HEK293 (cell line): Measurements from ENCODE around the gene TSKU.

ENCODE experiments used
- GLIS2 ChIP-seq: fragments of 450-650 bp; formaldehyde crosslinking; IDR thresholded peaks from 2 replicates; pipeline ENCODE4 v1.5.1; 2016; ENCODE audit warnings: missing biosample characterization, missing genetic modification characterization
- HOXD13 ChIP-seq: sonication (generic); formaldehyde crosslinking; IDR thresholded peaks from 2 replicates; pipeline ENCODE4 v1.8.0; 2022; ENCODE audit warnings: missing genetic modification reagents, borderline replicate concordance
- KLF1 ChIP-seq: fragments of 450-650 bp; formaldehyde crosslinking; IDR thresholded peaks from 2 replicates; pipeline ENCODE4 v1.5.1; 2016; ENCODE audit warnings: missing biosample characterization, missing genetic modification characterization
- TCF7L2 ChIP-seq: IDR thresholded peaks from 2 replicates; pipeline ENCODE4 v1.6.1; 2011; ENCODE audit warnings: low read depth, mild to moderate bottlenecking, inconsistent platforms, low read length, moderate library complexity, borderline replicate concordance
- ZEB2 ChIP-seq: fragments of 450-650 bp; formaldehyde crosslinking; IDR thresholded peaks from 2 replicates; pipeline ENCODE4 v1.5.1; 2016; ENCODE audit warnings: missing biosample characterization, missing genetic modification characterization
- ZFHX2 ChIP-seq: fragments of 450-650 bp; formaldehyde crosslinking; conservative IDR thresholded peaks from 2 replicates; pipeline ENCODE4 v1.5.1; 2016; ENCODE audit warnings: missing biosample characterization, missing genetic modification characterization
- ZNF132 ChIP-seq: fragments of 450-650 bp; formaldehyde crosslinking; IDR thresholded peaks from 2 replicates; pipeline ENCODE4 v1.5.1; 2017; ENCODE audit warnings: missing biosample characterization, missing genetic modification characterization, borderline replicate concordance
- ZNF138 ChIP-seq: fragments of 450-650 bp; formaldehyde crosslinking; IDR thresholded peaks from 2 replicates; pipeline ENCODE4 v1.5.1; 2016; ENCODE audit warnings: missing biosample characterization, missing genetic modification characterization, borderline replicate concordance
- ZNF2 ChIP-seq: fragments of 450-650 bp; formaldehyde crosslinking; IDR thresholded peaks from 2 replicates; pipeline ENCODE4 v1.5.1; 2016; ENCODE audit warnings: missing biosample characterization, missing genetic modification characterization
- ZNF24 ChIP-seq: fragments of 450-650 bp; formaldehyde crosslinking; IDR thresholded peaks from 2 replicates; pipeline ENCODE4 v1.5.1; 2016; ENCODE audit warnings: missing biosample characterization, missing genetic modification characterization
- ZNF266 ChIP-seq: fragments of 450-650 bp; formaldehyde crosslinking; IDR thresholded peaks from 2 replicates; pipeline ENCODE4 v1.5.1; 2016; ENCODE audit warnings: missing biosample characterization, missing genetic modification characterization, low read depth
- ZNF292 ChIP-seq: fragments of 450-650 bp; formaldehyde crosslinking; IDR thresholded peaks from 2 replicates; pipeline ENCODE4 v1.5.1; 2016; ENCODE audit warnings: low read depth, missing biosample characterization, missing genetic modification characterization, borderline replicate concordance
- ZNF302 ChIP-seq: fragments of 450-650 bp; formaldehyde crosslinking; IDR thresholded peaks from 2 replicates; pipeline ENCODE4 v1.5.1; 2016; ENCODE audit warnings: missing biosample characterization, missing genetic modification characterization, low read depth
- ZNF354C ChIP-seq: fragments of 450-650 bp; formaldehyde crosslinking; IDR thresholded peaks from 2 replicates; pipeline ENCODE4 v1.5.1; 2016; ENCODE audit warnings: missing biosample characterization, missing genetic modification characterization, low read depth, borderline replicate concordance
- ZNF366 ChIP-seq: fragments of 450-650 bp; formaldehyde crosslinking; conservative IDR thresholded peaks from 2 replicates; pipeline ENCODE4 v1.5.1; 2016; ENCODE audit warnings: missing biosample characterization, missing genetic modification characterization
- ZNF510 ChIP-seq: fragments of 450-650 bp; formaldehyde crosslinking; IDR thresholded peaks from 2 replicates; pipeline ENCODE4 v1.5.1; 2018; ENCODE audit warnings: mild to moderate bottlenecking, missing genetic modification characterization, missing biosample characterization; ENCODE audit not compliant: insufficient replicate concordance
- ZNF747 ChIP-seq: fragments of 450-650 bp; formaldehyde crosslinking; IDR thresholded peaks from 2 replicates; pipeline ENCODE4 v1.5.1; 2016; ENCODE audit warnings: missing biosample characterization, missing genetic modification characterization
- ZNF76 ChIP-seq: fragments of 450-650 bp; formaldehyde crosslinking; IDR thresholded peaks from 2 replicates; pipeline ENCODE4; 2016; ENCODE audit warnings: low read depth, missing biosample characterization, missing genetic modification characterization, borderline replicate concordance
- TF ChIP-seq, protein P1 (sequence below): fragments of 450-650 bp; formaldehyde crosslinking; IDR thresholded peaks from 2 replicates; pipeline ENCODE4 v1.5.1; 2016; ENCODE audit warnings: missing biosample characterization, missing genetic modification characterization
- TF ChIP-seq, protein P2 (sequence below): fragments of 450-650 bp; IDR thresholded peaks from 2 replicates; pipeline ENCODE4 v1.5.1; 2018; ENCODE audit warnings: missing biosample characterization, missing genetic modification characterization
- TF ChIP-seq, protein P3 (sequence below): fragments of 450-650 bp; formaldehyde crosslinking; optimal IDR thresholded peaks from 2 replicates; pipeline ENCODE3; 2016; ENCODE audit warnings: missing biosample characterization, mild to moderate bottlenecking, missing genetic modification characterization
- TF ChIP-seq, protein P4 (sequence below): fragments of 450-650 bp; formaldehyde crosslinking; IDR thresholded peaks from 2 replicates; pipeline ENCODE4 v1.5.1; 2016; ENCODE audit warnings: missing biosample characterization, missing genetic modification characterization
- TF ChIP-seq, protein P5 (sequence below): fragments of 450-650 bp; formaldehyde crosslinking; IDR thresholded peaks from 2 replicates; pipeline ENCODE4 v1.5.1; 2017; ENCODE audit warnings: missing biosample characterization, missing genetic modification characterization
- TF ChIP-seq, protein P6 (sequence below): fragments of 450-650 bp; formaldehyde crosslinking; IDR thresholded peaks from 2 replicates; pipeline ENCODE4 v1.5.1; 2016; ENCODE audit warnings: missing biosample characterization, missing genetic modification characterization
- TF ChIP-seq, protein P7 (sequence below): fragments of 450-650 bp; formaldehyde crosslinking; IDR thresholded peaks from 2 replicates; pipeline ENCODE4 v1.5.1; 2017; ENCODE audit warnings: missing biosample characterization, missing genetic modification characterization
- TF ChIP-seq, protein P8 (sequence below): fragments of 450-650 bp; formaldehyde crosslinking; IDR thresholded peaks from 2 replicates; pipeline ENCODE4 v1.5.1; 2017; ENCODE audit warnings: missing biosample characterization, missing genetic modification characterization

The TSKU gene

DNA sequence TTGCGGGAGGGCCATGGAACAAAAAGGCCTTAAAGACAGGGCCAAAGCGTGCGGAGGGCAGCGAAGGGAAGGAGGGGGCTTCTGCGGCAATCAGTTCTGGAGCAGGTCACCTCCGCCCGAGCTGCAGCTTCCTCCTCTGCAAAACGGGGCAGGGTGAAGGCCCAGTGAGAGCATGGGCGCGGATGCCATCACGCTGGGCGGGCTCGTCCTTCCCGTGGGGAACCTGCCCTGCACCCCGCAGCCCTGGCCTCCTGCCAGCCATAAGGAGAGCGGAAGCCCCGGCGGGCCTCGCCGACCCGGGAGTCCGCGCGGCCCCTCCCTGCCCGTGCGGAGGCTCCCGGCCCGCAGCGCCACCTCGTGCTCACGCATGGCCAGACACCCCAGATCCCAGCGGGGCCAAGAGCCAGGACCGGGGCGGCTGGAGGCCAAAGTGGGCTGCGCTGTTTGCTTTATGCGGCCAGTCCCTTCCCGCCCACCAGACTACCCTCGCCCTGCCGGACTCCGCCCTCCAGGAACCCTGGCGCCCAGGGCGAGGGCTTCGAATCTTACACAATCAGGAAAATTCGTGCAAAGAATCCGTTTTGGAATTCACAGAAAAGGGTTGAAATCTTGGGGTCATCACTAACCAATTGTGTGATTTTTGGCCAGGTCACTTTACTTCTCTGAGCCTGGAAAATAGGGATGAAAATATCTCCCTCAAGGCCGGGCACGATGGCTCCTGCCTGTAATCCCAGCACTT lies 16.1 kb downstream of the TSKU start (continued):
- TF ChIP-seq, protein P1, sequence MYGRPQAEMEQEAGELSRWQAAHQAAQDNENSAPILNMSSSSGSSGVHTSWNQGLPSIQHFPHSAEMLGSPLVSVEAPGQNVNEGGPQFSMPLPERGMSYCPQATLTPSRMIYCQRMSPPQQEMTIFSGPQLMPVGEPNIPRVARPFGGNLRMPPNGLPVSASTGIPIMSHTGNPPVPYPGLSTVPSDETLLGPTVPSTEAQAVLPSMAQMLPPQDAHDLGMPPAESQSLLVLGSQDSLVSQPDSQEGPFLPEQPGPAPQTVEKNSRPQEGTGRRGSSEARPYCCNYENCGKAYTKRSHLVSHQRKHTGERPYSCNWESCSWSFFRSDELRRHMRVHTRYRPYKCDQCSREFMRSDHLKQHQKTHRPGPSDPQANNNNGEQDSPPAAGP (tag by site-specific recombination): peak; percentile 78
- TF ChIP-seq, protein P2, sequence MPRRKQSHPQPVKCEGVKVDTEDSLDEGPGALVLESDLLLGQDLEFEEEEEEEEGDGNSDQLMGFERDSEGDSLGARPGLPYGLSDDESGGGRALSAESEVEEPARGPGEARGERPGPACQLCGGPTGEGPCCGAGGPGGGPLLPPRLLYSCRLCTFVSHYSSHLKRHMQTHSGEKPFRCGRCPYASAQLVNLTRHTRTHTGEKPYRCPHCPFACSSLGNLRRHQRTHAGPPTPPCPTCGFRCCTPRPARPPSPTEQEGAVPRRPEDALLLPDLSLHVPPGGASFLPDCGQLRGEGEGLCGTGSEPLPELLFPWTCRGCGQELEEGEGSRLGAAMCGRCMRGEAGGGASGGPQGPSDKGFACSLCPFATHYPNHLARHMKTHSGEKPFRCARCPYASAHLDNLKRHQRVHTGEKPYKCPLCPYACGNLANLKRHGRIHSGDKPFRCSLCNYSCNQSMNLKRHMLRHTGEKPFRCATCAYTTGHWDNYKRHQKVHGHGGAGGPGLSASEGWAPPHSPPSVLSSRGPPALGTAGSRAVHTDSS: no peak
- TF ChIP-seq GLIS2: peak; percentile 79
- TF ChIP-seq, protein P3, sequence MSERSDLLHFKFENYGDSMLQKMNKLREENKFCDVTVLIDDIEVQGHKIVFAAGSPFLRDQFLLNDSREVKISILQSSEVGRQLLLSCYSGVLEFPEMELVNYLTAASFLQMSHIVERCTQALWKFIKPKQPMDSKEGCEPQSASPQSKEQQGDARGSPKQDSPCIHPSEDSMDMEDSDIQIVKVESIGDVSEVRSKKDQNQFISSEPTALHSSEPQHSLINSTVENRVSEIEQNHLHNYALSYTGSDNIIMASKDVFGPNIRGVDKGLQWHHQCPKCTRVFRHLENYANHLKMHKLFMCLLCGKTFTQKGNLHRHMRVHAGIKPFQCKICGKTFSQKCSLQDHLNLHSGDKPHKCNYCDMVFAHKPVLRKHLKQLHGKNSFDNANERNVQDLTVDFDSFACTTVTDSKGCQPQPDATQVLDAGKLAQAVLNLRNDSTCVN (tag by site-specific recombination): peak; percentile 56
- TF ChIP-seq ZNF2: peak; percentile 98
- TF ChIP-seq ZNF354C (tag by site-specific recombination): no peak
- TF ChIP-seq ZNF266: no peak
- TF ChIP-seq, protein P4, sequence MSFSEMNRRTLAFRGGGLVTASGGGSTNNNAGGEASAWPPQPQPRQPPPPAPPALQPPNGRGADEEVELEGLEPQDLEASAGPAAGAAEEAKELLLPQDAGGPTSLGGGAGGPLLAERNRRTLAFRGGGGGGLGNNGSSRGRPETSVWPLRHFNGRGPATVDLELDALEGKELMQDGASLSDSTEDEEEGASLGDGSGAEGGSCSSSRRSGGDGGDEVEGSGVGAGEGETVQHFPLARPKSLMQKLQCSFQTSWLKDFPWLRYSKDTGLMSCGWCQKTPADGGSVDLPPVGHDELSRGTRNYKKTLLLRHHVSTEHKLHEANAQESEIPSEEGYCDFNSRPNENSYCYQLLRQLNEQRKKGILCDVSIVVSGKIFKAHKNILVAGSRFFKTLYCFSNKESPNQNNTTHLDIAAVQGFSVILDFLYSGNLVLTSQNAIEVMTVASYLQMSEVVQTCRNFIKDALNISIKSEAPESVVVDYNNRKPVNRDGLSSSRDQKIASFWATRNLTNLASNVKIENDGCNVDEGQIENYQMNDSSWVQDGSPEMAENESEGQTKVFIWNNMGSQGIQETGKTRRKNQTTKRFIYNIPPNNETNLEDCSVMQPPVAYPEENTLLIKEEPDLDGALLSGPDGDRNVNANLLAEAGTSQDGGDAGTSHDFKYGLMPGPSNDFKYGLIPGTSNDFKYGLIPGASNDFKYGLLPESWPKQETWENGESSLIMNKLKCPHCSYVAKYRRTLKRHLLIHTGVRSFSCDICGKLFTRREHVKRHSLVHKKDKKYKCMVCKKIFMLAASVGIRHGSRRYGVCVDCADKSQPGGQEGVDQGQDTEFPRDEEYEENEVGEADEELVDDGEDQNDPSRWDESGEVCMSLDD (tag by site-specific recombination): no peak; the same call in 1 of the 2 replicates
- TF ChIP-seq, protein P5, sequence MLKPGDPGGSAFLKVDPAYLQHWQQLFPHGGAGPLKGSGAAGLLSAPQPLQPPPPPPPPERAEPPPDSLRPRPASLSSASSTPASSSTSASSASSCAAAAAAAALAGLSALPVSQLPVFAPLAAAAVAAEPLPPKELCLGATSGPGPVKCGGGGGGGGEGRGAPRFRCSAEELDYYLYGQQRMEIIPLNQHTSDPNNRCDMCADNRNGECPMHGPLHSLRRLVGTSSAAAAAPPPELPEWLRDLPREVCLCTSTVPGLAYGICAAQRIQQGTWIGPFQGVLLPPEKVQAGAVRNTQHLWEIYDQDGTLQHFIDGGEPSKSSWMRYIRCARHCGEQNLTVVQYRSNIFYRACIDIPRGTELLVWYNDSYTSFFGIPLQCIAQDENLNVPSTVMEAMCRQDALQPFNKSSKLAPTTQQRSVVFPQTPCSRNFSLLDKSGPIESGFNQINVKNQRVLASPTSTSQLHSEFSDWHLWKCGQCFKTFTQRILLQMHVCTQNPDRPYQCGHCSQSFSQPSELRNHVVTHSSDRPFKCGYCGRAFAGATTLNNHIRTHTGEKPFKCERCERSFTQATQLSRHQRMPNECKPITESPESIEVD (tag by site-specific recombination): no peak
- TF ChIP-seq ZNF510: no peak
- no peak for TF ChIP-seq HOXD13
- TF ChIP-seq ZFHX2 (tag by site-specific recombination): peak; percentile 65
- no peak for TF ChIP-seq ZNF138
- TF ChIP-seq, protein P6, sequence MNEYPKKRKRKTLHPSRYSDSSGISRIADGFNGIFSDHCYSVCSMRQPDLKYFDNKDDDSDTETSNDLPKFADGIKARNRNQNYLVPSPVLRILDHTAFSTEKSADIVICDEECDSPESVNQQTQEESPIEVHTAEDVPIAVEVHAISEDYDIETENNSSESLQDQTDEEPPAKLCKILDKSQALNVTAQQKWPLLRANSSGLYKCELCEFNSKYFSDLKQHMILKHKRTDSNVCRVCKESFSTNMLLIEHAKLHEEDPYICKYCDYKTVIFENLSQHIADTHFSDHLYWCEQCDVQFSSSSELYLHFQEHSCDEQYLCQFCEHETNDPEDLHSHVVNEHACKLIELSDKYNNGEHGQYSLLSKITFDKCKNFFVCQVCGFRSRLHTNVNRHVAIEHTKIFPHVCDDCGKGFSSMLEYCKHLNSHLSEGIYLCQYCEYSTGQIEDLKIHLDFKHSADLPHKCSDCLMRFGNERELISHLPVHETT (tag by site-specific recombination): no peak
- no peak for TF ChIP-seq ZNF366 (tag by site-specific recombination)
- no peak for TF ChIP-seq ZNF302
- TF ChIP-seq, protein P7, sequence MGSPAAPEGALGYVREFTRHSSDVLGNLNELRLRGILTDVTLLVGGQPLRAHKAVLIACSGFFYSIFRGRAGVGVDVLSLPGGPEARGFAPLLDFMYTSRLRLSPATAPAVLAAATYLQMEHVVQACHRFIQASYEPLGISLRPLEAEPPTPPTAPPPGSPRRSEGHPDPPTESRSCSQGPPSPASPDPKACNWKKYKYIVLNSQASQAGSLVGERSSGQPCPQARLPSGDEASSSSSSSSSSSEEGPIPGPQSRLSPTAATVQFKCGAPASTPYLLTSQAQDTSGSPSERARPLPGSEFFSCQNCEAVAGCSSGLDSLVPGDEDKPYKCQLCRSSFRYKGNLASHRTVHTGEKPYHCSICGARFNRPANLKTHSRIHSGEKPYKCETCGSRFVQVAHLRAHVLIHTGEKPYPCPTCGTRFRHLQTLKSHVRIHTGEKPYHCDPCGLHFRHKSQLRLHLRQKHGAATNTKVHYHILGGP: no peak
- TF ChIP-seq ZNF24 (tag by site-specific recombination): no peak
- no peak for TF ChIP-seq ZEB2 (tag by site-specific recombination)
- TF ChIP-seq, protein P8, sequence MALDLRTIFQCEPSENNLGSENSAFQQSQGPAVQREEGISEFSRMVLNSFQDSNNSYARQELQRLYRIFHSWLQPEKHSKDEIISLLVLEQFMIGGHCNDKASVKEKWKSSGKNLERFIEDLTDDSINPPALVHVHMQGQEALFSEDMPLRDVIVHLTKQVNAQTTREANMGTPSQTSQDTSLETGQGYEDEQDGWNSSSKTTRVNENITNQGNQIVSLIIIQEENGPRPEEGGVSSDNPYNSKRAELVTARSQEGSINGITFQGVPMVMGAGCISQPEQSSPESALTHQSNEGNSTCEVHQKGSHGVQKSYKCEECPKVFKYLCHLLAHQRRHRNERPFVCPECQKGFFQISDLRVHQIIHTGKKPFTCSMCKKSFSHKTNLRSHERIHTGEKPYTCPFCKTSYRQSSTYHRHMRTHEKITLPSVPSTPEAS: no peak
- TF ChIP-seq ZNF292 (tag by site-specific recombination): no peak
- no peak for TF ChIP-seq TCF7L2
- no peak for TF ChIP-seq ZNF132 (tag by site-specific recombination)
- no peak for TF ChIP-seq ZNF76 (tag by site-specific recombination)
- no peak for TF ChIP-seq ZNF747 (tag by site-specific recombination)
- peak; percentile 52 for TF ChIP-seq KLF1 (tag by site-specific recombination)
